Vagina (tissue), 2 donors: ENCODE measurements around the gene APOL4.

Source experiments
- CTCF ChIP-seq, 3 experiments: fragments of 450-650 bp in 2 of 3; fragments of 200-600 bp in 1 of 3; sonication (generic) in 1 of 3; IDR thresholded peaks; one replicate each; pipeline ENCODE4 v1.5.1; 2017 to 2019; ENCODE audit warnings: antibody characterized with exemption in 3 of 3, mild to moderate bottlenecking in 2 of 3, moderate library complexity in 2 of 3
- POLR2A ChIP-seq, 2 donors: fragments of 450-650 bp; IDR thresholded peaks; one replicate each; pipeline ENCODE4 v1.6.1; 2017; ENCODE audit warnings: antibody characterized with exemption in 2 of 2, mild to moderate bottlenecking in 2 of 2, moderate library complexity in 2 of 2

DNA sequence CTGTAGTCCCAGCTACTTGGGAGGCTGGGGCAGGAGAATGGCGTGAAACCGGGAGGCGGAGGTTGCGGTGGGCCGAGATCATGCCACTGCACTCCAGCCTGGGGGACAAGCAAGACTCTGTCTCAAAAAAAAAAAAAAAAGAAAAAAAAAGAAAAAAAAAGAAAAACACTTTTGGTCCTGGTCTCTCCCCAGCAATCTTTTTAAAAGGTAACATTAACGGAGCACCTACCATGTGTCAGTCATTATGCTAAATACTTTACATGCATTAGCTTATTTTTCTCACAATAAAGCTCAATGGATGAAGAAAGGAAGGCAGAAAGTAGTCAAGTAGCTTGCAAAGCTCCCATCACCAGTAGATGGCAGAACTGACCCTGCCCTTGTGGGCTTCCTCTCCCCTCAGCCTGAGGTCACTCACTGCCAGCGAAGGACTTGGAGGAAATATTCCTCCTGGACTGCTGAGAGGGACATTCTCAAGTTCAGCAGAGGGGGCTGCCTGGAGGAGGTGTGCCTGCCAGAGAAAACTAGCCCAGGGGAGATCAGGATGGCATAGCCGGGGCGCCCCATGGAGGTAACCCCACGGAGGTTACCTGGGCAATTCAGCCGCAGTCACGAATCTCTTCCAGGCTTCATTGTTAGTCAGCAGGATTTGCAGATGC, 56.6 kb downstream of the APOL4 start:
- TF ChIP-seq CTCF (IDR thresholded peaks at IDR 0.05), result peak; percentile 57 to 72 (median 69)
- no peak for TF ChIP-seq POLR2A (IDR thresholded peaks at IDR 0.05)
